Fibroblast of the aortic adventitia (primary cell): Measurements from ENCODE around the gene FOXP3. TPM values are rescaled to one million over a fixed set of nuclear protein-coding genes. Genes with fewer than 3 reads are reported as not detected.

Experiments used
- DNase-seq: peaks from one replicate; pipeline ENCODE4 v3.0.0-alpha.2; 2010; ENCODE audit warnings: low read depth
- H3K4me3 ChIP-seq: 2 replicates; pipeline ENCODE4 v1.5.1; 2011; ENCODE audit warnings: low read depth, mild to moderate bottlenecking, control low read depth, low read length, moderate library complexity
- CTCF ChIP-seq: IDR thresholded peaks from 2 replicates; pipeline ENCODE4 v1.5.1; 2011; ENCODE audit warnings: mild to moderate bottlenecking, low read length, control low read depth, inconsistent platforms; ENCODE audit not compliant: insufficient read depth
- total RNA-seq: library from RNA; depleted of rRNA; stranded (reverse); fragments of >200 nt; gene quantifications from 2 replicates; pipeline ENCODE4 v1.2.3, GENCODE V29; 2012; ENCODE audit warnings: low replicate concordance

Gene FOXP3
- total RNA-seq, 1 donor: not detected

GRCh38 chrX:49210406-49210805 is 54.1 kb downstream of the FOXP3 start:
- DNase-seq: no peak
- TF ChIP-seq CTCF: no peak

GRCh38 chrX:49209434-49210251 is 54.9 kb downstream of the FOXP3 start:
- no peak for DNase-seq
- no peak overlapping the region for H3K4me3 ChIP-seq
- no peak for TF ChIP-seq CTCF

More at GRCh38 chrX:49210406-49210805, 54.1 kb downstream of the FOXP3 start:
- no peak overlapping the region for H3K4me3 ChIP-seq

- TF ChIP-seq CTCF: no peak
- H3K4me3 ChIP-seq: no peak overlapping the region
- DNase-seq: no peak
Measured at GRCh38 chrX:49208399-49208798, 56.1 kb downstream of the FOXP3 start.

- TF ChIP-seq CTCF: no peak
- no peak for DNase-seq
- H3K4me3 ChIP-seq: no peak overlapping the region
Measured at GRCh38 chrX:49206543-49206942, 58.0 kb downstream of the FOXP3 start.

GRCh38 chrX:49205443-49205842 is 59.1 kb downstream of the FOXP3 start:
- no peak for DNase-seq
- H3K4me3 ChIP-seq: no peak overlapping the region
- TF ChIP-seq CTCF: no peak

GRCh38 chrX:49204709-49205108 is 59.8 kb downstream of the FOXP3 start:
- DNase-seq: no peak
- TF ChIP-seq CTCF: no peak

More at GRCh38 chrX:49204709-49205108, 59.8 kb downstream of the FOXP3 start:
- no peak overlapping the region for H3K4me3 ChIP-seq
